Karpas-422 (cell line): ENCODE data around the gene SAMD7. TPM values are rescaled to one million over a fixed set of nuclear protein-coding genes. Genes with fewer than 3 reads are reported as not detected.

Experiments used
- DNase-seq: peaks from one replicate; pipeline ENCODE4 v3.0.0-alpha.2; 2015
- H2AFZ ChIP-seq: fragments of 200-600 bp; sonication (generic); 2 replicates; pipeline ENCODE4 v1.6.1; 2014; ENCODE audit warnings: antibody characterized with exemption, low read length, mixed read lengths
- H3K27ac ChIP-seq: fragments of 200-600 bp; sonication (generic); 2 replicates; pipeline ENCODE4 v1.5.1; 2014; ENCODE audit warnings: mild to moderate bottlenecking, low read length, moderate library complexity
- H3K27me3 ChIP-seq: fragments of 200-600 bp; sonication (generic); 2 replicates; pipeline ENCODE4 v1.6.1; 2014; ENCODE audit warnings: low read length, mixed read lengths
- H3K36me3 ChIP-seq: fragments of 200-600 bp; sonication (generic); 2 replicates; pipeline ENCODE4 v1.6.1; 2014; ENCODE audit warnings: low read length, mixed read lengths; ENCODE audit not compliant: insufficient read depth
- H3K4me1 ChIP-seq: fragments of 200-600 bp; sonication (generic); 2 replicates; pipeline ENCODE4 v1.6.1; 2014; ENCODE audit warnings: mild to moderate bottlenecking, low read length, mixed read lengths
- H3K4me2 ChIP-seq: fragments of 200-600 bp; sonication (generic); 2 replicates; pipeline ENCODE4 v1.6.1; 2014; ENCODE audit warnings: low read length, low read depth, mild to moderate bottlenecking; ENCODE audit not compliant: poor library complexity, severe bottlenecking
- H3K4me3 ChIP-seq: fragments of 200-600 bp; sonication (generic); 2 replicates; pipeline ENCODE4 v1.5.1; 2014; ENCODE audit warnings: mild to moderate bottlenecking, antibody characterized with exemption, low read length, mixed read lengths
- H3K79me2 ChIP-seq: fragments of 200-600 bp; sonication (generic); 2 replicates; pipeline ENCODE4 v1.6.1; 2014; ENCODE audit warnings: mild to moderate bottlenecking, low read length, mixed read lengths
- H3K9ac ChIP-seq: fragments of 200-600 bp; sonication (generic); 2 replicates; pipeline ENCODE4 v1.6.0; 2014; ENCODE audit warnings: low read length
- H3K9me2 ChIP-seq: fragments of 200-600 bp; sonication (generic), shearing (Covaris generic); replicated peaks from 2 replicates; pipeline ENCODE4 v1.6.0; 2014; ENCODE audit warnings: mild to moderate bottlenecking, low read length, moderate library complexity; ENCODE audit not compliant: insufficient read depth
- H3K9me3 ChIP-seq: fragments of 300-700, 200-600 bp; sonication (generic); 2 replicates; pipeline ENCODE4 v1.6.1; 2014; ENCODE audit warnings: low read length, mixed read lengths
- H4K20me1 ChIP-seq: fragments of 200-600 bp; sonication (generic); 2 replicates; pipeline ENCODE4 v1.6.1; 2014; ENCODE audit warnings: mild to moderate bottlenecking, antibody characterized with exemption, low read length, low read depth; ENCODE audit not compliant: insufficient read depth
- total RNA-seq: library from RNA; depleted of rRNA; stranded (reverse); fragments of >200 nt; shearing (Covaris generic); gene quantifications from 2 replicates; pipeline ENCODE4 v1.2.3, GENCODE V29; 2014; ENCODE audit warnings: low replicate concordance

Gene SAMD7
- total RNA-seq, 1 experiment from 2014 or later, result not detected

GRCh38 chr3:169894110-169894509 lies 17.3 kb upstream of the SAMD7 start:
- Histone ChIP-seq H3K27ac (no peak overlapping the region), H4K20me1 (no peaks in the 10 kb centered on the region), H3K79me2 (no peaks in the 10 kb centered on the region), H3K9me2 (no peaks in the 10 kb centered on the region), H3K9ac (no peak overlapping the region), H2AFZ (no peak overlapping the region), H3K4me2 (no peak overlapping the region), H3K36me3 (no peaks in the 10 kb centered on the region), H3K9me3 (no peaks in the 10 kb centered on the region), H3K4me1 (peaks cover 18% of the 10 kb centered on the region), H3K27me3 (no peaks in the 10 kb centered on the region), H3K4me3 (no peak overlapping the region)
- DNase-seq, result no peak

GRCh38 chr3:169895072-169895471 lies 16.3 kb upstream of the SAMD7 start:
- no peak for DNase-seq
- Histone ChIP-seq H3K36me3 (no peaks in the 10 kb centered on the region), H3K9me2 (no peaks in the 10 kb centered on the region), H3K4me2 (no peak overlapping the region), H3K27me3 (no peaks in the 10 kb centered on the region), H3K27ac (no peak overlapping the region), H3K9ac (no peak overlapping the region), H4K20me1 (no peaks in the 10 kb centered on the region), H3K4me3 (no peak overlapping the region), H3K9me3 (no peaks in the 10 kb centered on the region), H3K79me2 (no peaks in the 10 kb centered on the region), H3K4me1 (peaks cover 18% of the 10 kb centered on the region), H2AFZ (no peak overlapping the region)

- no peak for DNase-seq
- no peak overlapping the region for H3K9ac ChIP-seq
- no peaks in the 10 kb centered on the region for H3K79me2 ChIP-seq
- no peak overlapping the region for H3K4me3 ChIP-seq
- H3K36me3 ChIP-seq, result no peaks in the 10 kb centered on the region
- no peak overlapping the region for H3K4me2 ChIP-seq
- H3K9me3 ChIP-seq, result no peaks in the 10 kb centered on the region
- no peak overlapping the region for H2AFZ ChIP-seq
- H3K27ac ChIP-seq, result no peak overlapping the region
- no peaks in the 10 kb centered on the region for H3K27me3 ChIP-seq
- peaks cover 12% of the 10 kb centered on the region for H3K4me1 ChIP-seq
- no peaks in the 10 kb centered on the region for H4K20me1 ChIP-seq
- H3K9me2 ChIP-seq, result no peaks in the 10 kb centered on the region
Measured at GRCh38 chr3:169897284-169897683, 14.1 kb upstream of the SAMD7 start.

- Histone ChIP-seq H3K4me1 (peaks cover 11% of the 10 kb centered on the region), H3K36me3 (no peaks in the 10 kb centered on the region), H3K4me2 (no peak overlapping the region), H3K27ac (no peak overlapping the region), H2AFZ (no peak overlapping the region), H3K9ac (no peak overlapping the region), H3K27me3 (no peaks in the 10 kb centered on the region), H3K4me3 (no peak overlapping the region), H4K20me1 (no peaks in the 10 kb centered on the region), H3K9me2 (no peaks in the 10 kb centered on the region), H3K79me2 (no peaks in the 10 kb centered on the region), H3K9me3 (no peaks in the 10 kb centered on the region)
- no peak for DNase-seq
Measured at GRCh38 chr3:169901453-169901852, 9.9 kb upstream of the SAMD7 start.

- H3K27me3 ChIP-seq, result no peaks in the 10 kb centered on the region
- no peaks in the 10 kb centered on the region for H3K36me3 ChIP-seq
- H3K4me2 ChIP-seq, result no peak overlapping the region
- H4K20me1 ChIP-seq, result no peaks in the 10 kb centered on the region
- no peak overlapping the region for H3K9ac ChIP-seq
- no peaks in the 10 kb centered on the region for H3K4me1 ChIP-seq
- H2AFZ ChIP-seq, result no peak overlapping the region
- H3K79me2 ChIP-seq, result no peaks in the 10 kb centered on the region
- no peak for DNase-seq
- no peaks in the 10 kb centered on the region for H3K9me2 ChIP-seq
- no peak overlapping the region for H3K27ac ChIP-seq
- no peaks in the 10 kb centered on the region for H3K9me3 ChIP-seq
- no peak overlapping the region for H3K4me3 ChIP-seq
Measured at GRCh38 chr3:169905404-169905803, 6.0 kb upstream of the SAMD7 start.

- Histone ChIP-seq H3K4me3 (no peak overlapping the region), H3K9ac (no peak overlapping the region), H3K79me2 (no peaks in the 10 kb centered on the region), H3K4me1 (no peaks in the 10 kb centered on the region), H3K4me2 (no peak overlapping the region), H3K9me3 (no peaks in the 10 kb centered on the region), H3K9me2 (no peaks in the 10 kb centered on the region), H2AFZ (no peak overlapping the region), H3K36me3 (no peaks in the 10 kb centered on the region), H3K27ac (no peak overlapping the region), H3K27me3 (no peaks in the 10 kb centered on the region), H4K20me1 (no peaks in the 10 kb centered on the region)
- DNase-seq, result no peak
Measured at GRCh38 chr3:169907476-169907875, 3.9 kb upstream of the SAMD7 start.

GRCh38 chr3:169907944-169908343 lies 3.4 kb upstream of the SAMD7 start:
- Histone ChIP-seq H3K9ac (no peak overlapping the region), H3K27me3 (no peaks in the 10 kb centered on the region), H3K36me3 (no peaks in the 10 kb centered on the region), H3K9me3 (no peaks in the 10 kb centered on the region), H3K4me1 (no peaks in the 10 kb centered on the region), H3K27ac (no peak overlapping the region), H3K79me2 (no peaks in the 10 kb centered on the region), H3K9me2 (no peaks in the 10 kb centered on the region), H3K4me2 (no peak overlapping the region), H2AFZ (no peak overlapping the region), H3K4me3 (no peak overlapping the region), H4K20me1 (no peaks in the 10 kb centered on the region)
- DNase-seq, result no peak

- Histone ChIP-seq H3K9ac (no peak overlapping the region), H3K27me3 (no peaks in the 10 kb centered on the region), H3K36me3 (no peaks in the 10 kb centered on the region), H3K9me2 (no peaks in the 10 kb centered on the region), H3K4me1 (peaks cover under 1% of the 10 kb centered on the region; the same call in 1 of the 2 replicates), H4K20me1 (no peaks in the 10 kb centered on the region), H2AFZ (no peak overlapping the region), H3K9me3 (no peaks in the 10 kb centered on the region), H3K4me3 (no peak overlapping the region), H3K27ac (no peak overlapping the region), H3K4me2 (no peak overlapping the region), H3K79me2 (no peaks in the 10 kb centered on the region)
- no peak for DNase-seq
Measured at GRCh38 chr3:169913323-169913722, 2.0 kb downstream of the SAMD7 start.

- Histone ChIP-seq H3K36me3 (no peaks in the 10 kb centered on the region), H3K9me3 (no peaks in the 10 kb centered on the region), H3K4me3 (no peak overlapping the region), H3K79me2 (no peaks in the 10 kb centered on the region), H3K9me2 (no peaks in the 10 kb centered on the region), H3K27me3 (no peaks in the 10 kb centered on the region), H2AFZ (no peak overlapping the region), H3K27ac (no peak overlapping the region), H4K20me1 (no peaks in the 10 kb centered on the region), H3K4me1 (peaks cover 3% of the 10 kb centered on the region; the same call in 1 of the 2 replicates), H3K4me2 (no peak overlapping the region), H3K9ac (no peak overlapping the region)
- DNase-seq, result no peak
Measured at GRCh38 chr3:169914321-169914720, 2.9 kb downstream of the SAMD7 start.
